WERI-Rb-1 (cell line): ENCODE measurements around the gene RSRC2.

Source experiments
- DNase-seq: peaks from one replicate; pipeline ENCODE4 v3.0.0-alpha.2; 2020
- H3K27ac ChIP-seq: fragments of 250-450 bp; sonication (Bioruptor Pico); 2 replicates; pipeline ENCODE4 v1.5.1; 2020; ENCODE audit warnings: mild to moderate bottlenecking, moderate library complexity
- H3K27me3 ChIP-seq: fragments of 250-450 bp; sonication (Bioruptor Pico); 2 replicates; pipeline ENCODE4 v1.5.1; 2021; ENCODE audit warnings: mild to moderate bottlenecking, low read depth, moderate library complexity; ENCODE audit not compliant: insufficient read depth, severe bottlenecking
- H3K36me3 ChIP-seq: fragments of 250-450 bp; sonication (Bioruptor Pico); 2 replicates; pipeline ENCODE4 v1.5.1; 2020; ENCODE audit warnings: mild to moderate bottlenecking, moderate library complexity
- H3K4me3 ChIP-seq: 2 replicates; pipeline ENCODE4 v1.5.1; 2011; ENCODE audit warnings: low read depth, mild to moderate bottlenecking, control low read depth, low read length
- H3K9me3 ChIP-seq: fragments of 250-450 bp; sonication (Bioruptor Pico); 2 replicates; pipeline ENCODE4 v1.5.1; 2021; ENCODE audit warnings: mild to moderate bottlenecking, moderate library complexity; ENCODE audit not compliant: severe bottlenecking
- CTCF ChIP-seq: IDR thresholded peaks from 2 replicates; pipeline ENCODE4 v1.5.1; 2011; ENCODE audit warnings: low read depth, mild to moderate bottlenecking, control low read depth, inconsistent platforms, low read length

RSRC2 gene

DNA sequence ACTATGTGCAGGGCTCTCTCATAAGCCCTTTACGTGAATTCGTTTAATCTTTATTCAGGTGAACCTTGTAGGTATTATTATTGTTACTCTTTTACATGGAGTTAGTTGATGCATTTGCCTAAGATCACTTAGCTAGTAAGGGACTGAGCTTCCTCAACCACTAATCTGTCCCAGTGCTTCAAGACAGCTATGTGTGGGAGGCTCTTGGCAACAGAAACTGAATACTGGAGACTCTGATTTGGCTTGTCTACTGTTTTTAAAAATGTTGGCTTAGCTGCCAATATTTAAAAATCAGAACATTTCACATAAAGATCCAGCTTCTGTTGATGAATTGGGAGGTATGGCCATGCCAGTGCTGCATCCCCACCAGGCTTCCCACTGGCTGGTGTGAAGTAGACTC lies 7.1 kb upstream of the RSRC2 start:
- H3K36me3 ChIP-seq = peaks cover 87% of the 10 kb centered on the region

GRCh38 chr12:122528992-122529391 lies 2.3 kb upstream of the RSRC2 start:
- Histone ChIP-seq H3K27ac (no peak overlapping the region), H3K9me3 (no peaks in the 10 kb centered on the region), H3K27me3 (no peaks in the 10 kb centered on the region), H3K36me3 (peaks cover 77% of the 10 kb centered on the region), H3K4me3 (no peak overlapping the region)
- no peak for DNase-seq
- no peak for TF ChIP-seq CTCF

More for the DNA sequence above, 7.1 kb upstream of the RSRC2 start:
- no peak overlapping the region for H3K27ac ChIP-seq
- no peaks in the 10 kb centered on the region for H3K9me3 ChIP-seq
- DNase-seq = no peak
- H3K27me3 ChIP-seq = no peaks in the 10 kb centered on the region
- no peak for TF ChIP-seq CTCF
- no peak overlapping the region for H3K4me3 ChIP-seq

DNA sequence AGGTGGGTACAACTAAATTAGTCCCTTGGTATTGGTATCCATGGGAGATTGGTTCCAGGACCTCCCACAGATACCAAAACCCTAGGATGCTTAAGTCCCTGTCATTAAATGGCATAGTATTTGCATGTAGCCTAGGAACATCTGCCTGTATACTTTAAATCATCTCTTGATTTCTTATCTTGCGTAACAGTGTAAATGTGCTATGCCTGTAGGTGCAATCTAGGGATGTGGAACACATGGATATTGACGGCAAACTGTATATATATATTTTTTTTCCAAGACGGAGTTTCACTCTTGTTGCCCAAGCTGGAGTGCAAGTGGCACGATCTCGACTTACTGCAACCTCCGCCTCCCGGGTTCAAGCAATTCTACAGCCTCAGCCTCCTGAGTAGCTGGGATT lies 1.8 kb upstream of the RSRC2 start:
- no peak overlapping the region; the same call in 1 of the 2 replicates for H3K4me3 ChIP-seq
- H3K27me3 ChIP-seq = no peaks in the 10 kb centered on the region
- H3K9me3 ChIP-seq = no peaks in the 10 kb centered on the region
- no peak overlapping the region; the same call in 1 of the 2 replicates for H3K27ac ChIP-seq
- TF ChIP-seq CTCF = no peak
- peaks cover 77% of the 10 kb centered on the region for H3K36me3 ChIP-seq
- no peak for DNase-seq

DNA sequence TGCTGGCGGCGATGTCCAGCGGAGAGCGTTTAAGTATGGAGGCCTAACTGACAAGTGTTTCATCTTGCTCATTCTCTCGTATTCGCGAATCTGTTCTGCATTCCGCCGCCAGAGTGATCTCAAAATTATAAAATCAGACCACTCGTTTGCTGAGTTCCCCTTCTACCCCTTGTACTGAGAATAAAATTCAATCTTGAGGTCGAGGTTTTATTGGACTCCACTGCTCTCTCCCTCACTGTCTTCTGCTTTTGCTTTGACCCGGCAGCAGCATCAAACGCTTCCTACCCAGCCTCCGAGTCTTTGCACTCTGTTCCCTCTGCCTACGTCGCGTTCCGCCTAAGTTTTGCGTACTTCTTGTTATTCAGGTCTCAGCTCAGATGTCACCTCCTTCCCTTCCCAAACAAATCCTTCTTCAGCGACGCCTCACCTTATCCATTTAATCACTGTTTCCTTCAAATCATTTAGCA lies 775 bp upstream of the RSRC2 start:
- H3K4me3 ChIP-seq = peak overlapping the region; percentile 74
- no peaks in the 10 kb centered on the region for H3K27me3 ChIP-seq
- TF ChIP-seq CTCF = no peak
- H3K36me3 ChIP-seq = peaks cover 81% of the 10 kb centered on the region
- no peaks in the 10 kb centered on the region for H3K9me3 ChIP-seq
- DNase-seq = peak; percentile 13
- peak overlapping the region; percentile 96 for H3K27ac ChIP-seq

GRCh38 chr12:122523846-122524718 lies 2.7 kb downstream of the RSRC2 start:
- DNase-seq = no peak

More at GRCh38 chr12:122523846-122524718, 2.7 kb downstream of the RSRC2 start:
- TF ChIP-seq CTCF = no peak
- H3K4me3 ChIP-seq = no peak overlapping the region
- H3K27ac ChIP-seq = no peak overlapping the region
- no peaks in the 10 kb centered on the region for H3K9me3 ChIP-seq
- no peaks in the 10 kb centered on the region for H3K27me3 ChIP-seq
- peaks cover 84% of the 10 kb centered on the region for H3K36me3 ChIP-seq
